Right ventricle myocardium inferior (tissue), 1 donor: ENCODE measurements around the gene FBXL16. TPM values are rescaled to one million over a fixed set of nuclear protein-coding genes. Genes with fewer than 3 reads are reported as not detected.
"Not testable (repeated sequence)": the region's sequence is repeated elsewhere in the genome, so short reads cannot be mapped to it uniquely, and the experiment has no call there.

Experiments
- ATAC-seq: fragments of 200-7000 bp; cut with Tn5 transposase; one replicate; pipeline ENCODE4 v1.9.1; 2020; ENCODE audit warnings: mild to moderate bottlenecking, moderate library complexity
- DNase-seq: peaks from one replicate; pipeline ENCODE4 v3.0.0; 2021; ENCODE audit errors: missing footprints
- intact Hi-C: fragments of 100-400 bp; cut with DNase I; formaldehyde crosslinking; loops from one replicate; pipeline ENCODE4 v1.11.0; 2022
- total RNA-seq: library from RNA; stranded (reverse); fragmentation: NEBNext Ultra II Directional; extraction: Animal tissue kit (Norgen Biotek cat#: 25700); gene quantifications from one replicate; pipeline ENCODE4 v1.2.1, GENCODE V29; 2021
- donor health status: DM: no; HTN: yes; CAD: no; lungs with severe emphysema.

The FBXL16 gene
- total RNA-seq, 1 donor from 2014 or later, result not detected

DNA sequence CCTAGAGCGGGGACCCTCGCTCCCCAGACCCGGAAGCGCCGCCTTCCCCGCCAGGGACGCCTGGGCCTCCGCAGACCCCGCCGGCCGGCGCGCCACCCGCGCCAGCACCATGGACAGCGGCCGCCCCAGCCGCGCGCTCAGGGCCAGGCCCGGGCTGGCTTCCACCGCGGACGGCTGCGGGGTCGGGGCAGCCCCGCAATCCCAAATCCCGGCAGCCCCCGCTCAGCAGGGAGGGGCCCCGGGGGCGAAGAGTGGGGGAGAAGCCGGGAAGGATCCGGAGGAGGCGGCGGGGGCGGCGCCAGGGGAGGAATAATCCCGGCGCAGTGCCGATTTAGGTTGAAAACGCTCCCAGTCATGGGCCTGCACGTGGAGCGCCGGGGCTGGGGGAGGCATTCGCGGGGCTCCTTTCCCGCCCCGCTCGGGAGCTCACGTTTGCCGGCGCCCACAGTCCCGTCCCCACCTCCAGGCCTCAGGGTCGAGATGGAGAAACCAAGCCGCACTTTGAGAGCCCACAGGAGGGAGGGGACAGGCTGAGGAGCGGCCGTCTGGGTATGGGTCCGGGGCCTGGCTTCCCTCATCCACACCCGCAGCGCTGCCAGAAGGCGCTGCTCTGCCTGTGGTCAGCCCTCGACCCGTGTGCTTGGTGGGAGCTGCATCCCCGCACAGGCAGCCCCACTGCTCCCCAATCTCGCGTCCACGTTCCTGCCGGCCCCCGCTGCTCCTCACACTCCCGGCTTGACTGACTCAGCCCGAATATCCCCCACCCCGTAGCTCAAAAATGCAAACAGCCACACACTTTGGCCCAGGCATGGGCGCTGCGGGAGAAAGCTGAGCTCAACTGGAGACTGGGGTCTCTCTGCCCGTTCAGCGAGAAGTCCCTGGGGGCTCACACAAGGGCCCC lies 4.7 kb downstream of the FBXL16 start:
- intact Hi-C loops, result no loop called here
- no peak for DNase-seq
- ATAC-seq, result no peak

- intact Hi-C loops, result no loop called here
- DNase-seq (no peak), ATAC-seq (no peak)
These were observed 6.5 kb downstream of the FBXL16 start for GRCh38 chr16:698911-699671.

GRCh38 chr16:695355-696089 lies 10.1 kb downstream of the FBXL16 start:
- DNase-seq (no peak), ATAC-seq (no peak)
- intact Hi-C loops, result no loop called here

GRCh38 chr16:694863-695354 lies 10.7 kb downstream of the FBXL16 start:
- intact Hi-C loops, result no loop called here
- ATAC-seq, result no peak
- DNase-seq, result no peak

- no peak for DNase-seq
- intact Hi-C loops, result no loop called here
- no peak for ATAC-seq
These were observed 11.3 kb downstream of the FBXL16 start for GRCh38 chr16:694187-694862.

- intact Hi-C loops, result no loop called here
- DNase-seq (no peak), ATAC-seq (no peak)
These were observed 11.8 kb downstream of the FBXL16 start for GRCh38 chr16:693766-694165.

DNA sequence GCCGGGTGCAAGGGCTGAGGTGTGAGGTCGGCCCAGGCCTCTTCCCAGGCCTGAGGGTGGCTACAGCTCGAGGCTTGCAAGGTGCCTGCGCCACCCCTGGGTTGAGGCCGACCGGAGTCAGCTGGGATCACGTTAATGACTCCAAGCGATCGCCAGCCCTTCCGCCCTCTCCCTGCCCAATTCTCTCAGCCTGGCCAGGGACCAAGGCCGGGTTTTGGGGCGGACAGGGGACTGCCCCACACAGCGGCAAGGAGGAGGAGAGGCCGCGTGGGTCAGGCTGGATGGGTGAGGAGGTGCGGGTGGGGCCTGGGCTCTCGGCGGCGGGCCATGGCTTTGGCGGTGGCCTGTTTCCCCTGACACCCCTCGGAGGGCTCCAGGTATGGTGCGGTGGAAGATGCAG lies 12.2 kb downstream of the FBXL16 start:
- intact Hi-C loops, result no loop called here
- DNase-seq, result no peak
- no peak for ATAC-seq

GRCh38 chr16:692356-693108 lies 13.1 kb downstream of the FBXL16 start:
- DNase-seq, result no peak
- intact Hi-C loops, result no loop called here
- ATAC-seq, result no peak

- DNase-seq, ATAC-seq, intact Hi-C loops: not testable (repeated sequence)
These were observed 14.4 kb downstream of the FBXL16 start for GRCh38 chr16:691242-691641.

DNA sequence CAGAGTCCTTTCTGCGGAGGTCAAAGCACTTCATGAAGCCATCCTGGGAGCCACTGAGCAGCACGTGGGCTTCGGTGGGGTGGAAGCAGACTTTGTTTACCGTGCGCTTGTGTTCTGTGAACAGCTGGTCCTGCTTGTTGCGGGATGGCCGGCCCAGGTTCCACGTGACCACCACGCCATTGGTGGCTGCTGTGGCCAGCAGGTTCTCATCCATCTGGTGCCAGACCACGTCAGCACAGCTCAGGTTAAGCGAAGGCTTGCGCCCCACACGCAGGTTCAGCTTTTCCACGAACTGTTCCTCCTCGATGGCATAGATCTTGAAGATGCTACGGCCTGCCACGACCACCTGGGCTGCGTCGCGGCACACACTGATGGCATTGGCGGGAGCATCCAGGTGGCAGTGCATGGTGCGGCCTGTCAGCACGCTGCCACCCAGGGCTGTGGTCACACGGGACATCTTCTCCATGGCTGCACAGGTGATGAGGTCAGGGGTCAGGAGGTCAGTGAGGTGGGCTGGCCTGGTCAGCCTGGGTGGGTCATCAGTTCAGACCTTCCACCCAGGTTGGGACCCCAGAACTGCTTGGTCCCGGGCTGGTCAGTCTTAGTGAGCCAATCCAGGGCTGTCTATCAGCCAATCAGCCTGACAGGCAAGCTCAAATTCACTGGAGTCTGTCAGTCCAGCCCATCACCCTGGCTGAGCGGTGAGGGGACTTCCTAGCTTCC lies 16.3 kb downstream of the FBXL16 start:
- ATAC-seq, result no peak
- intact Hi-C loops, result loop anchor here (5.0 to 10.0 kb wide), 2 partner anchors 33 to 1645 kb away; partner anchors contain the start of gene ANTKMT

GRCh38 chr16:687499-687898 lies 18.1 kb downstream of the FBXL16 start:
- intact Hi-C loops, result loop anchor here (5.0 to 10.0 kb wide), 2 partner anchors 35 to 1647 kb away; partner anchors contain the start of gene ANTKMT
- ATAC-seq (no peak), DNase-seq (no peak)

More for the DNA sequence above, 16.3 kb downstream of the FBXL16 start:
- no peak for DNase-seq

- intact Hi-C loops, result loop anchor here (5.0 to 10.0 kb wide), 2 partner anchors 36 to 1648 kb away; partner anchors contain the start of gene ANTKMT
- ATAC-seq (no peak), DNase-seq (no peak)
These were observed 18.9 kb downstream of the FBXL16 start for GRCh38 chr16:686459-687260.

DNA sequence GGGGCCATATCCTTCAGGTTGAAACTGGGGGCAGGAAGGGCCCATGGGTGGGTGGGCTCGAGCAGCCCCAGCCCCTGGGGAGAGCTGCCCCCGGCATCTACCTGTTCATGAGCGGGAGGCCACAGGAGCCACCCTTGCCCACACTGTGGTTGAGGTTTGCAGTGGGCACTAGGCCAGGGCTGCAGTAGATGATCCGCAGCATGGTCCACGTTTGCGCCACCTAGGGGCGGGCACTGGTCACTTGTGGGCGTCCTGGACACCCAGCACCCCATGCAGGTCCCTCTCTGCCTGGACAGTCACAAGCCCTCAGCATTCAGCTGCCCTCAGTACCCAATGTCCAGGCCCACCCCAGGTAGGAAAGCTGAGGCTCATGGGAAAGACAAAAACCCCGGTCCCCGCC lies 19.6 kb downstream of the FBXL16 start:
- DNase-seq (no peak), ATAC-seq (no peak)
- intact Hi-C loops, result loop anchor here (5.0 to 10.0 kb wide), 2 partner anchors 36 to 1649 kb away; partner anchors contain the start of gene ANTKMT

DNA sequence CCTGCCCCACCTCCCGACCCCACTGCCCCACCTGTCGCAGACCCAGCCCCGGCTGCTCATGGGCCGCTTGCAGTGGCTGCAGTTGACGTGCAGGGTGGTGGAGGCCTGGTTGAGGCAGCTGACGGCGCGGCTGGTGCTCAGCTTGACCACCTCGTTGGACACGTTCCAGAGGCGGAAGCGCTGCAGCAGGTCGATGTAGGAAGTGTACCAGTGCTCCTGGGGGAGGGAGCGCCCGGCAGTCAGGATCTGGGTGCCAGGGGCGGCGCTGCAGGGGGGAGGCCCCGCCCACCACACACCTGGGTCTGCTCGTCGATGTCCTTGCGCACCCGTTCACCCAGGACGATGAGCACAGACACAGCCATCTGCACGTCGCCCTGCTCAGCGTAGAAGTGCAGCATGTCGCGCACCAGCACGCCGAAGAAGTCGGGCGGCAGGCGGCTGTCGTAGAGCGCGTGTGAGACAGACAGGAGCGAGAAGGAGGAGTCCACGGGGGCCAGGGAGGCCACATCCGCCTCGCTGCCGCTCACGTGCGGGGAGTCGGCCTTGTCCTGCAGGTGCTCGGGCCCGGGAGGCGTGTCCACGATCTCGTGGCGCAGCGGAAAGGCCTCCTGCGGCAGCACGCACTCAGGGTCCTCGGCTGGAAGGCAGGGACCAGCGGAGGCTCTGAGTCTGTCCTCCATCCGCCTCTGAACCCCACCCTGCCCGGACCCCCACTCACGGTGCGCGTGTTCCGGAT lies 20.5 kb downstream of the FBXL16 start:
- DNase-seq (no peak), ATAC-seq (no peak)
- intact Hi-C loops, result loop anchor here (5.0 to 10.0 kb wide), 2 partner anchors 37 to 1650 kb away; partner anchors contain the start of gene ANTKMT

GRCh38 chr16:684071-684794 lies 21.4 kb downstream of the FBXL16 start, which contains the start of gene JMJD8:
TSS of gene JMJD8 (minus strand) at chr16:684334. CDS start at chr16:684319, 15 bp downstream.
- ATAC-seq, result peak; percentile 76
- intact Hi-C loops, result loop anchor here (10.0 kb wide), 1 partner anchor 1651 kb away; no protein-coding TSS in a partner anchor
- DNase-seq, result peak; percentile 99
